Body of pancreas (tissue), 4 donors: ENCODE measurements around the gene RUVBL2. TPM values are rescaled to one million over a fixed set of nuclear protein-coding genes. Genes with fewer than 3 reads are reported as not detected.

Experiments
- ATAC-seq: fragments of 150-250 bp; one replicate; pipeline ENCODE4 v1.9.1; 2016
- DNase-seq, 4 donors: peaks; one replicate each; pipeline ENCODE4 v3.0.0-alpha.2; 2019
- H3K27ac ChIP-seq, 4 donors: fragments of 200-600 bp; sonication (generic); 1 replicate in 3 of 4; 2 replicates in 1 of 4; pipeline versions ENCODE4 v1.5.1 to v1.6.1; 2016 to 2019; ENCODE audit warnings: mild to moderate bottlenecking in 1 of 4, mixed read lengths in 1 of 4, moderate library complexity in 1 of 4
- H3K27me3 ChIP-seq, 2 donors: fragments of 200-600 bp; sonication (generic); one replicate each; pipeline ENCODE4 v1.6.0; 2016; ENCODE audit warnings: mild to moderate bottlenecking in 1 of 2
- H3K36me3 ChIP-seq, 2 donors: fragments of 200-600 bp; sonication (generic); replicated peaks in 1 of 2; 2 replicates each; pipeline ENCODE4 v1.5.1; 2016; ENCODE audit warnings: low read depth in 2 of 2; ENCODE audit not compliant: insufficient read depth in 1 of 2
- H3K4me1 ChIP-seq: fragments of 200-600 bp; sonication (generic); one replicate; pipeline ENCODE4 v1.6.0; 2016
- H3K4me3 ChIP-seq, 2 donors: fragments of 200-600 bp; sonication (generic); 1 replicate in 1 of 2; 2 replicates in 1 of 2; pipeline ENCODE4 v1.5.1; 2016 to 2019
- H3K9me3 ChIP-seq, 3 donors: fragments of 200-600 bp; sonication (generic); 1 replicate in 2 of 3; 2 replicates in 1 of 3; pipeline ENCODE4 v1.5.1; 2016
- CTCF ChIP-seq, 7 experiments: fragments of 450-650 bp in 4 of 7; fragments of 200-600 bp in 3 of 7; sonication (generic) in 3 of 7; IDR thresholded peaks; one replicate each; pipeline ENCODE4 v1.5.1; 2016 to 2019; ENCODE audit warnings: antibody characterized with exemption in 7 of 7
- POLR2A ChIP-seq, 3 donors: fragments of 450-650 bp; IDR thresholded peaks; one replicate each; pipeline ENCODE4 v1.6.1; 2016; ENCODE audit warnings: antibody characterized with exemption in 3 of 3, mild to moderate bottlenecking in 2 of 3
- WGBS, 2 donors: methylation state at CpG; one replicate each; pipeline ENCODE4 v1.1.5; 2017; 5-methylcytosine and 5-hydroxymethylcytosine counted together
- intact Hi-C: fragments of 100-400 bp; cut with DNase I; formaldehyde crosslinking; loops from one replicate; pipeline ENCODE4 v1.15.1; 2023
- total RNA-seq, 2 donors: library from RNA; depleted of rRNA; stranded (reverse); fragments of >200 nt; gene quantifications; one replicate each; pipeline ENCODE4 v1.1.0, GENCODE V29; 2016

The RUVBL2 gene
- total RNA-seq, 2 donors from 2014 or later = 46.5 to 47.2 TPM

- no peak overlapping the region for H3K4me3 ChIP-seq
- WGBS, 2 donors = 94 to 96% methylated on average over 15 to 17 of the region's 18 CpGs
- no peak for TF ChIP-seq POLR2A (IDR thresholded peaks at IDR 0.05)
- no peak for TF ChIP-seq CTCF (IDR thresholded peaks at IDR 0.05)
- intact Hi-C loops = no loop called here
- ATAC-seq (no peak), DNase-seq (no peak)
- H3K9me3 ChIP-seq = no peaks in the 10 kb centered on the region
- H3K36me3 ChIP-seq = peaks cover 0 to 21% of the 10 kb centered on the region in 2 donors
- no peaks in the 10 kb centered on the region for H3K4me1 ChIP-seq
- H3K27ac ChIP-seq = no peak overlapping the region
- H3K27me3 ChIP-seq = no peaks in the 10 kb centered on the region
Observed at GRCh38 chr19:49009828-49010227, 16.1 kb downstream of the RUVBL2 start.

GRCh38 chr19:49010453-49010852, 16.8 kb downstream of the RUVBL2 start:
- H3K4me1 ChIP-seq = no peaks in the 10 kb centered on the region
- TF ChIP-seq POLR2A (IDR thresholded peaks at IDR 0.05) (no peak), CTCF (IDR thresholded peaks at IDR 0.05) (no peak)
- 90 to 93% methylated on average over 18 of the region's 18 CpGs for WGBS, 2 donors
- H3K4me3 ChIP-seq = no peak overlapping the region
- no peak overlapping the region for H3K27ac ChIP-seq
- no peak for ATAC-seq
- no peak for DNase-seq
- H3K9me3 ChIP-seq = no peaks in the 10 kb centered on the region
- intact Hi-C loops = no loop called here
- H3K36me3 ChIP-seq = peaks cover 0 to 17% of the 10 kb centered on the region in 2 donors
- no peaks in the 10 kb centered on the region for H3K27me3 ChIP-seq

- intact Hi-C loops = no loop called here
- H3K9me3 ChIP-seq = no peaks in the 10 kb centered on the region
- no peaks in the 10 kb centered on the region for H3K4me1 ChIP-seq
- H3K4me3 ChIP-seq = no peak overlapping the region
- no peak for DNase-seq
- H3K36me3 ChIP-seq = peaks cover 0 to 15% of the 10 kb centered on the region in 2 donors
- WGBS, 2 donors = 85 to 90% methylated on average over 7 to 17 of the region's 17 CpGs
- H3K27ac ChIP-seq = no peak overlapping the region
- ATAC-seq = no peak
- H3K27me3 ChIP-seq = no peaks in the 10 kb centered on the region
- TF ChIP-seq POLR2A (IDR thresholded peaks at IDR 0.05) = no peak
- TF ChIP-seq CTCF (IDR thresholded peaks at IDR 0.05) = no peak
Observed at GRCh38 chr19:49011194-49011593, 17.5 kb downstream of the RUVBL2 start.

- no peaks in the 10 kb centered on the region for H3K9me3 ChIP-seq
- H3K36me3 ChIP-seq = peaks cover 0 to 11% of the 10 kb centered on the region in 2 donors
- TF ChIP-seq CTCF (IDR thresholded peaks at IDR 0.05) = no peak
- TF ChIP-seq POLR2A (IDR thresholded peaks at IDR 0.05) = no peak
- H3K27me3 ChIP-seq = no peaks in the 10 kb centered on the region
- H3K4me3 ChIP-seq = no peak overlapping the region
- DNase-seq (no peak), ATAC-seq (no peak)
- no peak overlapping the region for H3K27ac ChIP-seq
- intact Hi-C loops = no loop called here
- H3K4me1 ChIP-seq = peaks cover 21% of the 10 kb centered on the region
- 91 to 92% methylated on average over 18 to 32 of the region's 32 CpGs for WGBS, 2 donors
Observed at GRCh38 chr19:49014123-49014869, 20.6 kb downstream of the RUVBL2 start.

- ATAC-seq (no peak), DNase-seq (no peak)
- H3K36me3 ChIP-seq = peaks cover 0 to 11% of the 10 kb centered on the region in 2 donors
- no peak overlapping the region for H3K4me3 ChIP-seq
- H3K4me1 ChIP-seq = peaks cover 26% of the 10 kb centered on the region
- H3K9me3 ChIP-seq = no peaks in the 10 kb centered on the region
- H3K27me3 ChIP-seq = no peaks in the 10 kb centered on the region
- WGBS, 2 donors = 50 to 90% methylated on average over 1 to 17 of the region's 18 CpGs
- intact Hi-C loops = no loop called here
- no peak overlapping the region for H3K27ac ChIP-seq
- no peak for TF ChIP-seq POLR2A (IDR thresholded peaks at IDR 0.05)
- TF ChIP-seq CTCF (IDR thresholded peaks at IDR 0.05) = no peak
Observed at GRCh38 chr19:49014870-49015255, 21.2 kb downstream of the RUVBL2 start.
